Smooth muscle cell (in vitro differentiated cells): Measurements from ENCODE around the gene XPO5. TPM values are rescaled to one million over a fixed set of nuclear protein-coding genes. Genes with fewer than 3 reads are reported as not detected.
"Not testable (repeated sequence)": the region's sequence is repeated elsewhere in the genome, so short reads cannot be mapped to it uniquely, and the experiment has no call there.

Source experiments
- DNase-seq: peaks from one replicate; lab custom pipeline; 2025; ENCODE audit not compliant: unreplicated experiment; lab: John Stamatoyannopoulos, UW
- H2AFZ ChIP-seq: fragments of 200-600 bp; sonication (generic); 2 replicates; pipeline ENCODE4 v1.6.0; 2016; ENCODE audit warnings: antibody characterized with exemption, low read depth, mild to moderate bottlenecking
- H3F3A ChIP-seq: fragments of 200-600 bp; sonication (generic); 2 replicates; pipeline ENCODE4 v1.6.0; 2017; ENCODE audit warnings: antibody characterized with exemption, low read depth
- H3K27ac ChIP-seq: fragments of 200-600 bp; sonication (generic); 2 replicates; pipeline ENCODE4 v1.5.1; 2016; ENCODE audit warnings: low read depth, mild to moderate bottlenecking
- H3K27me3 ChIP-seq: fragments of 200-600 bp; sonication (generic); 2 replicates; pipeline ENCODE4 v1.6.1; 2016; ENCODE audit warnings: low read depth, mild to moderate bottlenecking
- H3K36me3 ChIP-seq: fragments of 200-600 bp; sonication (generic); 2 replicates; pipeline ENCODE4 v1.5.1; 2016; ENCODE audit warnings: low read depth
- H3K4me1 ChIP-seq: fragments of 200-600 bp; sonication (generic); 2 replicates; pipeline ENCODE4 v1.5.1; 2016; ENCODE audit warnings: low read depth
- H3K4me2 ChIP-seq: fragments of 200-600 bp; sonication (generic); 2 replicates; pipeline ENCODE4 v1.6.0; 2016; ENCODE audit warnings: mild to moderate bottlenecking
- H3K4me3 ChIP-seq: fragments of 200-600 bp; sonication (generic); 2 replicates; pipeline ENCODE4 v1.5.1; 2016; ENCODE audit warnings: mild to moderate bottlenecking
- H3K79me2 ChIP-seq: fragments of 200-600 bp; sonication (generic); 2 replicates; pipeline ENCODE4 v1.6.0; 2016; ENCODE audit warnings: low read depth, mild to moderate bottlenecking
- H3K9ac ChIP-seq: fragments of 200-600 bp; sonication (generic); 2 replicates; pipeline ENCODE4 v1.6.0; 2016; ENCODE audit warnings: low read depth
- H3K9me3 ChIP-seq: fragments of 200-600 bp; sonication (generic); replicated peaks from 2 replicates; pipeline ENCODE4 v1.5.1; 2016; ENCODE audit warnings: low read depth
- H4K20me1 ChIP-seq: fragments of 200-600 bp; sonication (generic); 2 replicates; pipeline ENCODE4 v1.6.0; 2016; ENCODE audit warnings: low read depth
- CTCF ChIP-seq: fragments of 200-600 bp; sonication (generic); IDR thresholded peaks from 2 replicates; pipeline ENCODE4 v1.5.1; 2017; ENCODE audit warnings: borderline replicate concordance, mild to moderate bottlenecking, antibody characterized with exemption; ENCODE audit not compliant: insufficient read depth, poor library complexity, severe bottlenecking
- WGBS: methylation state at CpG from one replicate; pipeline ENCODE4 v1.1.7; 2016; ENCODE audit warnings: low lambda C conversion rate; 5-methylcytosine and 5-hydroxymethylcytosine counted together
- polyA plus RNA-seq: library from polyadenylated mRNA; unstranded; fragments of >200 nt; fragmentation: Nextera tagmentation; extraction: Ambion mirVana; gene quantifications from 2 replicates; pipeline ENCODE4 v1.2.1, GENCODE V29; 2016
- total RNA-seq: library from RNA; depleted of rRNA; stranded (reverse); fragments of >200 nt; gene quantifications from 2 replicates; pipeline ENCODE4 v1.2.3, GENCODE V29; 2014

Gene XPO5
- total and polyA plus RNA-seq, 2 experiments from 2014 or later = 11.7 to 31.9 TPM

GRCh38 chr6:43572015-43572414, 3.8 kb downstream of the XPO5 start:
- Histone ChIP-seq H2AFZ (no peak overlapping the region), H3K79me2 (peaks cover 27% of the 10 kb centered on the region), H3K9me3 (no peaks in the 10 kb centered on the region), H3K4me1 (peaks cover 13% of the 10 kb centered on the region), H3K27ac (no peak overlapping the region), H4K20me1 (no peaks in the 10 kb centered on the region), H3K9ac (no peak overlapping the region), H3K4me2 (no peak overlapping the region), H3K27me3 (no peaks in the 10 kb centered on the region), H3K36me3 (peaks cover 10% of the 10 kb centered on the region), H3K4me3 (no peak overlapping the region), H3F3A (peaks cover 9% of the 10 kb centered on the region)
- no peak for TF ChIP-seq CTCF
- no peak for DNase-seq
- 97% methylated on average over 4 of the region's 4 CpGs for WGBS

GRCh38 chr6:43570876-43571441, 4.9 kb downstream of the XPO5 start:
- H3K36me3 ChIP-seq = peaks cover 10% of the 10 kb centered on the region
- no peak for TF ChIP-seq CTCF
- H3K9ac ChIP-seq = no peak overlapping the region
- peaks cover 19% of the 10 kb centered on the region for H3K79me2 ChIP-seq
- no peak overlapping the region for H3K4me3 ChIP-seq
- H4K20me1 ChIP-seq = no peaks in the 10 kb centered on the region
- H3F3A ChIP-seq = no peaks in the 10 kb centered on the region
- DNase-seq = no peak
- 84% methylated on average over 5 of the region's 5 CpGs for WGBS
- H3K4me2 ChIP-seq = no peak overlapping the region
- H3K27me3 ChIP-seq = no peaks in the 10 kb centered on the region
- H3K4me1 ChIP-seq = peaks cover 12% of the 10 kb centered on the region
- H3K9me3 ChIP-seq = no peaks in the 10 kb centered on the region
- no peak overlapping the region for H2AFZ ChIP-seq
- H3K27ac ChIP-seq = peak overlapping the region; percentile 61

- peaks cover 59% of the 10 kb centered on the region for H3K36me3 ChIP-seq
- no peak overlapping the region for H3K4me2 ChIP-seq
- no peaks in the 10 kb centered on the region for H3K27me3 ChIP-seq
- no peaks in the 10 kb centered on the region for H3F3A ChIP-seq
- H3K27ac ChIP-seq = no peak overlapping the region
- H3K9ac ChIP-seq = no peak overlapping the region
- no peak for DNase-seq
- no peak overlapping the region for H2AFZ ChIP-seq
- TF ChIP-seq CTCF = no peak
- H4K20me1 ChIP-seq = no peaks in the 10 kb centered on the region
- no peaks in the 10 kb centered on the region for H3K4me1 ChIP-seq
- no peaks in the 10 kb centered on the region for H3K79me2 ChIP-seq
- no peak overlapping the region for H3K4me3 ChIP-seq
- H3K9me3 ChIP-seq = no peaks in the 10 kb centered on the region
Measured at GRCh38 chr6:43559328-43559727, 16.5 kb downstream of the XPO5 start.

DNA sequence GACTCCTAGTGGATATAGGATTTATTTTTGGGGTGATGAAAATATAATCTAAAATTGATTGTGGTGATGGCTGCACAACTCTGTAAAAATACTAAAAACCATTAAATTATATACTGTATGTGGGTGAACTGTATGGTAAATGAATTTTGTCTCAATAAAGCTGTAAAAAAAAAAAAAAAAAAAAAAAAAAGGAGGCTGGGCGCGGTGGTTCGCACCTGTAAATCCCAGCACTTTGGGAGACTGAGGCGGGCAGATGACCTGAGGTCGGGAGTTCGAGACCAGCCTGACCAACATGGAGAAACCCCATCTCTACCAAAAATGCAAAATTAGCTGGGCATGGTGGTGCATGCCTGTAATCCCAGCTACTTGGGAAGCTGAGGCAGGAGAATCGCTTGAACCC, 18.2 kb downstream of the XPO5 start:
- H3K27ac ChIP-seq, H3K9me3 ChIP-seq, H3F3A ChIP-seq, H3K27me3 ChIP-seq, H3K4me1 ChIP-seq, DNase-seq, H3K79me2 ChIP-seq, H3K4me2 ChIP-seq, H3K4me3 ChIP-seq, H4K20me1 ChIP-seq, H2AFZ ChIP-seq, H3K9ac ChIP-seq: not testable (repeated sequence)
- over 99% methylated on average over 7 of the region's 7 CpGs for WGBS
- peaks cover 53% of the 10 kb centered on the region for H3K36me3 ChIP-seq
